ENCODE results near the gene INAFM2.

The INAFM2 gene

DNA sequence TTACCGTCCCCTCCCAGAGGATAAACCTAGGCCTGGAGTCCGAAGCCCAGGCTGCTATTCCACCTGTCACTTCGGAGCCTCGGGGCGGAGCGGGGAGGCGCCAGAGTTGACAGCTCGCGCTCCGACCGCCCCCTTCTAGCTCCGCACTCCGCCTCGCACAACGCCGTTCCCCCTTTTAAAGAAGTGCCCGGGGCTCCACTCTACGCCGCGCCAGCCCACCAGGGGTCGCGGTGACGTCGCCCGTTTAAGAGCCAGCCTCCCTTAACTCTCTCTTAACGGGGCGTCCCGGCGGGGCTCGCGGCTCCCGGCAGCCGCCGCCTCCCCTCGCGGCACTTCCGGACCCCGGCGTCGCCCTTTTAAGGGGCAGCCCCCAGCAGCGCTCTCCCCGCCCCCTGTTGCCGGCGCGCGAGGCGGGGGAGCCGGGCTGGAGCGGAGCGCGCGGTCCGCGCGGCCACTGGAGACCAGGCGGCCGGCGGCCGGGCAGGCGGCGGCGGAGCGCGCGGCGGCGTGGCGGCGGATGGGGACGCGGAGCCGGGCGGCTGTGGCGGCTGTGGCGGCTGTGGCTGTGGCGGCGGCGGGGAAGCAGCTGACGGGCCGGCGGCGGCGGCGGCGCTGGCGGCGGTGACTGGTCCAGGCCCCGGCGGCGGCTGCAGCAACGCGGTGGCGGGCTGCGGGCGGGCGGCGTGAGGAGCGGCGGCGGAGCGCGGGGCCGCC is at the start of gene INAFM2:
TSS of gene INAFM2 (plus strand) at position 454 of the 714 bp plus-strand sequence. CDS start 364 bp downstream, outside the sequence.
- peak; percentile 69 for DNase-seq

DNA sequence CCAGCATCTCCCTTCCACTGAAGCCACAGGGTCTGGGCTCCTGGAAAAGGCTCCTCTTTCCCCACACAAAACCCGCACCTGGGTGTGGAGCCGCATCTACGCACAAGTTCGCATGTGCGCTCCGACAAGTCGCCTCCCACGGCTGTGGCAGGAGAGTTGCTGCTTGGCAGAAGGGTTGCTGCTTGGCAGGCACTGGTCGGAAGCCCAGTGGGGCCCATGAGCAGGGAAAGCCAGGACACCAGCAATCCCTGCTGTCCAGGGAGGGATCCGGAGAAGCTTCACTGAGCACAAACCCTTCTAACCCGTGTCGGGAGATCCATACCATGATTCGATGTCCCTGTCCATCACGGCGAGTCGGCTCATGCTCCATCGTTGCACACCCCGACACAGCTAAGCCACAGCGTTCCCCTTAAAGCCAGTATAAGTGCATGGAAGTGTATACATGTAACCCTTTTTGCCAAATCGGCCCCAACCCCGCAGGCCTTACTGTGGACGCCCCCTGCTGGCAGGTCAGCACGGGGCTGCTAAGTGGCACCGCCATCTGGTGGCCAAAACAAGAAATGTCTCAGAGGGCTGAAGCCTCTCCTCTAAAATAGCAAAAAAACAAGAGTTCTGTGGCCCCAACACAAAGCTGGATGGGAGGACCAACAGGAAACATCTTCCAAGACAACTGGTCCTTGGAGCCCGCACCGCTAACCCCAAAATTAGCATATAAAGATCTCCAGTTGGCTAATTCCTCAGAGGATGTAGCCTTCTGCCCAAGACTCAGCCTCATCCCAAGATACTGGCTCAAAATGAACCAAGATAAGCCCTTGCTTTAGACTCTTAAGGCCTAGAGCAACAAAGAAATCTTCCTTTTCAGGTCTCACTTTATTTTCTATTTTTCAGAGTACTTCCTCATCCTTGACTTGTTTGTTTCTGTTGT is 48.9 kb upstream of the INAFM2 start:
- DNase-seq: no peak

DNA sequence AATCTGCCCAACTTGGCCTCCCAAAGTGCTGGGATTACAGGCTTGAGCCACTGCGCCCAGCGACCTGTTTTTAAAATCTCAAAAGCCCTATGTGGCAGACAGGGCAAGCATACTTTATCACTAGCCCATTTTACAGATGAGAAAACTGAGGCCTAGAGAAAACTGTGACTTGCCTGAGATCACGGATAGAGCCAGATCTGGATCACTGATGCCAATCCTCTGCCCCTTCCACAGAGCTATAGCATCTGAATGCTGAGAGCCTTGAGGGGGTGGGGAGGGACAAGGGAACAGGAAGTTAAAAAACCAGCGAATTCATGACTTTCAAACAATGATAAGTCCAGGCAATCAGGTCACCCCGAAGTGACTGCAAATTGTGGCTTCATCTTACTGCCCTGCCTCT is 48.0 kb upstream of the INAFM2 start:
- no peak for DNase-seq

DNA sequence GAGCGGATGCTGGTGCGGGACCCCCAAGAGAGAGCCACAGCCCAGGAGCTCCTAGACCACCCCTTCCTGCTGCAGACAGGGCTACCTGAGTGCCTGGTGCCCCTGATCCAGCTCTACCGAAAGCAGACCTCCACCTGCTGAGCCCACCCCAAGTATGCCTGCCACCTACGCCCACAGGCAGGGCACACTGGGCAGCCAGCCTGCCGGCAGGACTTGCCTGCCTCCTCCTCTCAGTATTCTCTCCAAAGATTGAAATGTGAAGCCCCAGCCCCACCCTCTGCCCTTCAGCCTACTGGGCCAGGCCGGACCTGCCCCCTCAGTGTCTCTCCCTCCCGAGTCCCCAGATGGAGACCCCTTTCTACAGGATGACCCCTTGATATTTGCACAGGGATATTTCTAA is 47.5 kb upstream of the INAFM2 start:
- DNase-seq: no peak

DNA sequence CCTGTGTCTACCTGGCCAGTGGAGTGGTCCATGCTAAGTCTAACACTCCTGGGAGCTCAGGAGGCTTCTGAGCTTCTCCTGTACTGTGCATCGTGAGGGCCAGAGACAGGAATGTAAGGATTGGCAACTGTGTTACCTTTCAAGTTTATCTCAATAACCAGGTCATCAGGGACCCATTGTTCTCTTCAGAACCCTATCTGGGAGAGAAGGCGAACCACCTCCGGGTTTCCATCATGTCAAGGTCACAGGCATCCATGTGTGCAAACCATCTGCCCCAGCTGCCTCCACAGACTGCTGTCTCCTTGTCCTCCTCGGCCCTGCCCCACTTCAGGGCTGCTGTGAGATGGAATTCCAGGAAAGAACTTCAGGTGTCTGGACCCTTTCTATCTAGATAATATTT is 46.6 kb upstream of the INAFM2 start:
- DNase-seq: no peak

DNA sequence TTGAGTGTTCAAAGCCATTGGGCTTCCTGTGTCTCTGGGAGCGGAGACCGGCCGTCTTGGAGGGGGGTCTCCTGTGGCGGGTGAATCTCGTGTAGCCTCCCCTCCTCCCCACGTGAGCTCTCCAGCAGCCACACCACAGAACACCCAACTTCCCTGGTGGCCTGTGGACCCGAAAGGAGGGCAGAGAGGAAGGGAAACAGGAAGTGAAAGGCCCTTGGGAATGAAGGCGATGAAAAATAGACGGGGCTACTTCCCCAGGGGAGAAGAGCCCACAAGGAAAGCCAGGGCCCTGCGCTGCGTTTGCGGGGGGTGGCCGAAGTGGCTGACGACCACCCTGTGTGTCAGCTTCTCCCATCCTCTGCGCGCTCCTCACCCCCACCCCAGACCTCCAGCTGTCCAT is 46.0 kb upstream of the INAFM2 start:
- no peak for DNase-seq

DNA sequence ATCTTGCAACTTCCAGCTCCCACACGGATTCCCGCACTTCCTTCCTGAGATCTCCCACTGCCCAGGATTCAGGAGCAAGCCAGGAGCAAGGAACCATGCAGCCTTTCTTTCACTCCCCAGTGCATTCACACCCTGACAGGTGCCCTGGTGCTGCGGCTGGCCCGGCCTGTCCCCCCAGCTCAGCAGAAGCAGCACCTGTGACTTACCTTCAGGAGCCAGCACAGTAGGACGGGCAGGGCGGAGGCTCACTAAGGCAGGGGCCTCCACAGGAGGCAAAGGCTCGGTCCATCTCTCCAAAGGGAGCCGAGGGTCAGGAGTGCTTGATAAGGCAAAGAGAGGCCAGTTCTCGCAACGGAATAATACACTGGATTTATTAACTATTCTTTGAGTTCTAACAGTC is 45.5 kb upstream of the INAFM2 start:
- no peak for DNase-seq

DNA sequence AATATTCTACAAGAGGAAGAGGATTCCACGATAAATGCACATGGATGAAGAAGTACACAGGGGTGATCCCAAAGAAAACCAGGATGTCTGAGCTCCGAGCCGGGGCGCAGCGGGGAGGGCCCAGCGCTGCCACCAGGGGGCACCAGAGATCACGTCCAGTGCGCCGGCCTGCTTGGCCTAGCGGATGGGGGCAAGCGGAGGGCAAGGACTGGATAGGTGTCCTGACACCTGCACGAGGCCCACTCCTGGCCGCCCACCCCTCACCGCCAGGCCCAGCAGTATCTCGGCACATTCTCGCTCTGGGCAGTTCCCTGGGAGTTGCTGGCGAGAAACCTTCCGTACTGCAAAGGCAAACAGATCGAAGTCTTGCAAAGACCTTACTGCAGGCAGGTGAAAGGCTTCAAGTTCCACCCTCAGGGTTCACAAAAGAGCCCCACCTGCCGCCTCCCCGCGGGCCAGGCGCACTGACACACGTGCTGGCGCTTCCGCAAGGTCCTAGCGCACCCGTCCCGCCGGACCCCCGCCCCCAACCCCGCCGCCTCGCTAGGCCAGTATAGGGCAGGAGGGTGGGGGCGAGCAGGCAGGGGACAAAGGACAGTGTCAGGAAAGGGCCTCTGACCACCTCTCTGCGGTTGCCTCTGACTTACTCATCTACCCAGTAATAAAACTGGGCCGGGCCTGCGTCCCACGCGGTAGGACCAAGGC is 43.9 kb upstream of the INAFM2 start:
- DNase-seq: no peak

DNA sequence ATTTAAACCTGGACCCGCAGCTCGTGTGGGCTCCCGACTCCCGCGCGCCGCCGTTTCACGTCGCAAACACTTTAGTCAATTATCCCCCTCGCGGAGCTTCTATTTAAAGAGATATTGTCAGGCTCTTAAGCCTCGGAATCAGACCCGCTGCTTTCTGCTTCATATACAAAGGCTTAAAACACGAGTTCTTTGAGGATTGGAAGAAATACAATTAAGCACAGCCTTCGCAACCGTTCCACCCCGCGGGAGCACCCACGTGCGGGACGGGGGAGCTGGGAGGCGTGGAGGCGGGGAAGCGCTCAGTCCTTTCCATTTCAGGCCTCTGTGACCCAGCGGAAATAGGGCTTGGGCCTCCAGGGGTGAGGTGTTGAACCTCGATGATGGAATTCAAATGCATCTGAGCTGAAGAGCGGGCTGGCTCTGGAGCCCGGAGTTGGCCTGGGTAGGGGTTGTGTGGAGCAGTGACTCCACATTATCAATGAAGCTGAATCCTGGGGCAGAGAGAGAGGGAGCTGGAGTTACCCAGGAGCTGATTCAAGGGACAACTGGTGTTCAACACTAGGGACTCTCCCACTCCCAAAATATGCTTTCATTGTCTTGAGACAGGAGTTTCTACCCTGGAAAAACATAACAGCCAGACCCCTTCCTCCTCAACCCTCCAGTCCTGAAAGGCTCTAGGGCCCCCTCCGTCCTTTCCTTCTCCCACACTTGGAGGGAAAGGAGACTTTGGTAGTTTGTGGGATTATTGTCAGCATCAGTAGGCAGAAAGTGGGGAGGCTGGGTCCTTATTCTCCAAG is 43.0 kb upstream of the INAFM2 start:
- DNase-seq: no peak

DNA sequence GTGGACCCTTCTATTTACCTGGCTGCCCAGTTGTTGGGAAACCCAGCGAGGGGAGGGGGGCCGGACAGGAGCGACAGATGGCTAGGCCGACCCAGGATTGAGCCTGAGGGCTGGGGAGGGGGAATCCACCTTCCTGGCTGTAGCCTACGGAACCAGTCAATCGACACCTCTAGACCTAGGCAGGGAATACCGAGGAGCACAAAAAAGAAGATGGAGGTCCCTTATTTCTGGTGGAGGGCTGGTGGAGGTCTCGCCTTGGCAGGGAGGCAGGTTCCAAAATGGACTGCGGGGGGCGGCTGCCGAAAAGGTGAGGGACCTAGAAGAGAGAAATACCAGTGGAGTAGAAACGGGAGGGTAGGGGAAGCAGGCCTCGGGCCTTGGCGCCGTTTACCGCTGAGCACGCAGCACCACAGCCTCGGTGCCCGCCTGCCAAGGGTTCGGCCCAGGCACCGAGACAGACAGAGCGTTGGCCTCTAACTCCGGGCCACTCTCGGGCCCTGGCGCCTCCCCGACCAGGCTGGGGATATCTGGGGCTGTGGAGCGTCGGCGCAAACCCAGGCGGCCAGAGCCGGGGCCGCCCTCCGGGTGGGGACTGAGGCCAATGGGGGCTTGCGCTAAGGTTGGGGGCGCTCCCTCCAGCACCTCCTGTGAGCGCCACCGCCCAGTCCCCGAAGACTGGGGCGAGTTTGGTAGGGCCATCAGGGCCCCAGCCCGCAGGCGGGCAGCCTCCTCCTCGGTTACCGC is 42.3 kb upstream of the INAFM2 start:
- no peak for DNase-seq

DNA sequence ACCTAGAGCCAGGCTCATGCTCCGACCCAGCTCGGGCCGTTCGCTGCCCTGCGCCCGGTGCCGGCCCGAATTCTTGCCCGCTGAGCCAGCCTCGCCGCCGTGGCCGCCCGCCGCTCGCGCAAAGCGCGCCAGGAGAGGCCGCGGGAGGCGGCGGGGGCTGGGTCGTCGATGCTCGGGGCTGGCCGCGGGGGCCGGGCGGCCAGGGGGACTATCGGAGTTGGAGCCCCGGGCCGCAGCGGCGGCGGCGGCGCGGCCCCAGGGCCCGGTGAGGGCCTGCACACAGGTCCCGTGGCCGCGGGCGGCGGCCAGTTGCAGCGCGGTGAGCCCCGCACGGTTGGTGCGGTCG is 41.7 kb upstream of the INAFM2 start:
- no peak for DNase-seq

DNA sequence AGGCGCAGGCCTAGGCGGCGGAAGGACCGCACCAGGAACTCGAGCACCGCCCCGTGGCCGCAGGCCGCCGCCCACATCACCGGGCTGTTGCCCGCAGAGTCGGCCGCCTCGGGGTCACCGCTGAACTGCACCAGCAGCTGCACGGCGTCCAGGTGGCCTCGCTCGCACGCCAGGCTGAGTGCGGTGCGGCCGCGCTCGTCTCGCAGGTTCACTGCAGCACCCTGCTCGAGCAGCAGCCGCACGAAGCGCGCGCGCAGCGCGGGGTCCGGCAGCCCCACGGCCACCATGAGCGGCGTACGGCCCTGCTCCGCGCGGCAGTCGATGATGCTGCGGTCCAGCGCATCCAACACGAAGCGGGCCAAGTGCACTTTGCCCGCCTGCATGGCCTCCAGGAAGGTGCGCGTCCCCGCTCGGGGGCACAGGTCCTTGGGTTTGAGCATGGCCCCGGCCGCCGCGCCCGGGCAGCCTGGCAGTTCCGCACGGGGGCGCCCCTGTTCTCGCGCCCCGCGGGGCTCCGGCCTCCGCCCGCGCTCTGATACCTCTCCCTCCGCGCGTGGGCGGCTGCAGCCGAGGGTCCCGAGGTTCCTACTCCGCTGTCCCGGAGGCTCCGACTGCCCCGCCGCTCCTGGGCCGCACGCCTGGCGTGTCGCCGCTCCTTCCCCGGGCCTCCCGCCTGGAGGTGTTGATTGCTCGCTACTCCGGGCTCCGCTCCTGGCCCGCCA is 41.2 kb upstream of the INAFM2 start:
- DNase-seq: no peak

DNA sequence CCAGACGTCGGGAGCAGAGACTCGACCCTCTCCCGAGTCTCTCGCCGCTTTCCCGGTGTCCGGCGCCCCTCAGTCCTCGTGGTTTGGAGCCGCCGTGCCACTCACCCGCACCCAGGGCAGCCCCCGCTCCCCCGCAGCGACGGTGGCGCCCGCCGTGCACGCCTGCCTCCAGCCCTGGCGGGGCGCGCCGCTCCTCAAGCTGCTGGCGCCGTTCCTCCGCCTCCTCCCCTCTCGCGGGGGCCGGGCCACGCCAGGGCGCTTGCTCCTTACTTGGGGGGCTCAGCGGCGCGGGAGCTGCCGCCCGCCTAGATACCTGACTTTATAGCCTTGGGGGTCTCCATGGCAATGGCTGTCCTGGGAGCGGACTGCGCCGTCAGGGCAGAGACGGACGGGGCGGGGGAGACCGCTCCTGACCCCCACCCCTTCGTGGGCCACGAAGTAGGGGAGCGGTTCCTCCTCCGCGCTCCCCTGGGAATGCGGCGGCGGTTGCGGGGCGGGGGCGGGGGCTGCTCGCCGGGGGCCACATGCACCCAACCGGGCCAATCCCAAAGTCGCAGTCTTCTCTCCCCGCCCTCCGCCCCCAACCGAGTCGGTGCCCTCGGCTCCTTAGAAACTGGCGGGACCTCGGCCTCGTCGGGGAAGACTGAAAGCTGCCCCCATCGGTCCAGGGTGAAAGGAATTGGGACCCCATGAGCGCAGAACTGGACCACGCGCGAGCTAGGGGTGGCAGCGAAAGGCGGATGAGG is 40.5 kb upstream of the INAFM2 start, which contains the start of gene ANKRD63:
TSS of gene ANKRD63 (minus strand) at position 196 of the 746 bp plus-strand sequence. CDS start 478 bp downstream, outside the sequence.
- no peak for DNase-seq

DNA sequence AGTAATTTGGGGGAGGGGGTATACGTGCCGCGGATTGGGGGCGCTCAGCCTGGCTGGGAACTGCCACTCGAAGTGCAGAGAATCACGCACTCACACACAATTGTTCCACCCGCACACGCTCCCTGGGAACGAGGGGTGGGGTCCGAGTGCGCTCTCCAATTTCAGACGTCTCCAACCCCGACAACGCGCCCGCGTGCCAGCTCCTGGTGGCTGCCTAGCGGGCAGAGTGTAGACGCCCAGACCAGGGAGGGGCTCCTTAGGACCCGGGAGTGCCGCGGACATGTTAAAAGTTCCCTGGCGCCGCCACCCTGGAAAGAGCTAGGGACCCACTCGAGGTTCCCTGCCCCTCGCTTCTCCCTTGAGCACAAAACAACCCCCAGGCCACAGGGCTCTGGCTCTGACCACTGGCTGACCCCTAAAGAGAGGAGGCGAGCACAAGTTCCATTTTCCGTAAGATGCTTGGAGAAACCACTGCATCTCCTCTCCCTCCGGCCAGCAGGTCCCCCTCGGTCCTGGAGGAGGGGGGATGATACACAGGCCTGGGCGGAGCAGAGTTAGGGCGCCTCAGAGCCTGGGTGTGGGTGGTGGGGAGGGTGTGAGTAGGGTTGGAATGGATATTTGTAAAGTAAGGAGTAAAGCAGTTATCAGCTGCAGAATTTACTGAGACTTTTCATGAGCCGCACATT is 39.7 kb upstream of the INAFM2 start:
- DNase-seq: no peak

DNA sequence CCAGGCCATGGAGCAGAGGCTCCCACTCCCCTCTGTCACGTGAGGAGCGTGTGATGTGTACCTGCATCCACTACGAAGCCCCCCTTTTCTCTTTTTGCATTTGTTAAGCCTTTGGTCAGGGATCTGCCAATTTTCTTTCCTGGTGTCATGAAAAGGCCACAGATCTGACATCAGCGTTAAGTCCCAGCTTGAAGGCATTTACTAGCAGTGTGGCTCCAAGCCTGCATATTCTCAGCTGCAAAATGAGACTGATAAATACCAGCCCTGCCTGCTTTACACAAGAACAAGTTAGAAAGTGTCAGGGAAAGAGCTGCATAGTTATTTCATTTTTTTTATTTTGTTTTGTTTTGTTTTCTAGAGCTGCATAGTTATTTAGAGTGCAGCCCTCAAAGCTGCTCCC is 38.3 kb upstream of the INAFM2 start:
- DNase-seq: no peak

DNA sequence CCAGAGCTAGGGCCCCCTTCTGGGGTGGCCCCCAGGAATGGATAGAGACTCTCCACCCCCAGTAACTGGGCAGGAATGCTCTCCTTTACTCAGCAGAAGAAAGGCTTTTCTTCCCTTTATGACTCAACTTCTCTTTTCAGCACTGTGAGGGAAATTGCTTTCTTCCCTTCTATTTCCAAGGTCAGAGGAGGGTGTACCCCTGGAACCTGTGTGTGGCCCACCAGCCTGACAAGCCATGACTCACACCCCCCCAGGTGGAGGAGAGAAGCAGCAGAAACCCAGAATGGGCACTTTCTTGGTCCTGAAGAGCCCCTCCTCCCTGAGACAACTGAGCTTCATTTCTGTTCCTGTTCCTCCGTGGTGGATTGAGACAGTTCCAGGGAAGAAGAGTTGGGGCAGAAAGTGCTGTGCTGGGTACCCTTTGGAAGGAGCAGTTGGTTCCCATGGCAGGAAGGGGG is 37.9 kb upstream of the INAFM2 start:
- no peak for DNase-seq

DNA sequence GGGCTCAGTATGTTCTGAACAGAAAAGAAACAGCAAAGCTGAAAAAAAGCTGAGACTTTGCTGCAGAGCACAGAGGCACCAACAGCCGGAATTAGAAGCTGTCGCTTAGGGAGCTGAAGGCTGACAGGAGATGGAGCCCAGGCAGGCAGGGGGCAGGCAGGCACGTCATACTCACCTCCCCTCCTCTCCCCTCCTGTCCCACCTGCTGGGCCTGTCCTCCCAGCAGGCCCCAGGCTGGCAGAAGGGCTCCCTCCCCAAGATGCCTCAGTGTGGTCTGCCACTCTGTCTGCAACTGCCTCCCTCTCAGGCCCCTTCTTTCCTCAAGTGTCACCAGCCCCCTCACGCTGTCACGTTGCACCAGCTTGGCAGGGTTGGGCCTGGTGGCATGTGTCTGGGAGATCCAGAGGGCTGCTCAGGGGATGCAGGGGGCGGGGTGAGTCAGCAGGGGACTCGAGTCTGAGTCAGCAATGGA is 37.4 kb upstream of the INAFM2 start:
- no peak for DNase-seq

DNA sequence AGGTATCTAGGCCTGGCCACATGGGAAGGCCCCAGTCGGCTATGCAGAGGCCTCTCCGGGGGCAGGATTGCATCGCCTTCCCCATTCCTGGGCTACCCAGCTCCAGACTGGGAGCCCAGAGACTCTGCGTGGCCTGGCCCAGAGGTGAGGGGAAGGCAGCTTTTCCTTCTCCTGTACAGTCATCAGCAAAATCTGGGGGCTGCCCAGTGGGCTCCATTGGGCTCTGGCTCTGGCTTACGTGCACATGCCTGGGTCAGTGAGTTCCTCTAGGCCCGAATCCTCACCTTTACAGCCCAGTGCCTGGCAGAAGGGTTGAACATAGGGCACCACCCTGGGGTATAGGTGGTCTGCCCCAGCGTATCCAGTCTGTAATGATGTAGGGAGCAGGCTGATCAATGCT is 36.7 kb upstream of the INAFM2 start:
- no peak for DNase-seq

DNA sequence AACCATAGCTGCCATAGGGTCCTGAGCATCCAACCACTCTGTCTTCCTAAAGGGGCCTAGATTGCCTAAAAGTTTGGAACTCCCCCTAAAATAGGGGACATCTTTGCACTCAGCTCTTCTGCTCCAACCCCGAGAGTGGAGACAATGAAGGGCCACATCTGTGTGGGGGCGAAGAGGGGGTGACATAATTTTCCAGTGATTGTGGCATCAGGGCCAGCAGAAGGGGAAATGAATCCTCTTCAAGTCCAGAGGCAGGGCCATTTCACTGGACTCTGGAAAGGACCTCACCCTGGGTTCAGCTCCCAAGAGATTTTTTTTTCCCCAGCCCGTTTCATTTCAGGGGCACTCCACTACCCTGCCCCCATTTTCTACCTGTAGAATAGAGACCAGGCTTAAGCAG is 36.0 kb upstream of the INAFM2 start:
- no peak for DNase-seq

DNA sequence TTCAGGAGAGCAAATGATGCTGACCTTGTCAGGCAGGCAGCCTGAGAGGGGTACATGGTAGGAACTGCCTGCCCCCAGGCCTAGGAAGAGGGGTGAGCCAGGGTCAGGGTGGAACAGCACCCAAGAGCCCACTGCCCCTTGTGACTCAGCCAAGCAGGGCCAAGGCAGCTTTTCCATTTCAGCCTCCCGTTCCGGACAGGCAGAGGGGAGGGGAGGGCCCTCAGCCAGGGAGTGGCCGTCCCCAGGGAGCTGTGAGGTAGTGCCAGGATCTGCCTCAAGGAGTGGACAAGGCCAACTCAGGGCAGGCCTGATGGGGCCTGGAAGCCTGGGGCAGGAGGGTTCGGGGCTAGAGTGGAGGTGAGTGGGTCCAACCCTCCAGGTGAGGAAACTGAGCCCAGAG is 35.5 kb upstream of the INAFM2 start:
- DNase-seq: no peak

Data from NCI-H2029 (cell line).